H54 (cell line): ENCODE data around the gene ABCG8.

Source experiments
- DNase-seq: peaks from one replicate; pipeline ENCODE4 v3.0.0; 2011; ENCODE audit warnings: low spot score, mixed read lengths; ENCODE audit not compliant: insufficient read length
- FAIRE-seq: peaks from 3 replicates; lab custom pipeline; 2011; peaks lifted over from hg19 to GRCh38; lab: Jason Lieb, UNC
- POLR2A ChIP-seq: IDR thresholded peaks from 2 replicates; pipeline ENCODE4 v1.6.1; 2011; ENCODE audit warnings: low read depth, mild to moderate bottlenecking, low read length

The ABCG8 gene

GRCh38 chr2:43818761-43819160, 20.0 kb upstream of the ABCG8 start:
- no peak for TF ChIP-seq POLR2A
- DNase-seq = peak; percentile 19
- no peak for FAIRE-seq

- DNase-seq (no peak), FAIRE-seq (no peak)
- TF ChIP-seq POLR2A = no peak
Measured at GRCh38 chr2:43819491-43820163, 19.1 kb upstream of the ABCG8 start.

GRCh38 chr2:43822839-43823238, 15.9 kb upstream of the ABCG8 start:
- DNase-seq (no peak), FAIRE-seq (no peak)
- no peak for TF ChIP-seq POLR2A

- TF ChIP-seq POLR2A = no peak
- FAIRE-seq = no peak
- no peak for DNase-seq
Measured at GRCh38 chr2:43823751-43824150, 15.0 kb upstream of the ABCG8 start.

- FAIRE-seq (no peak), DNase-seq (no peak)
Measured at GRCh38 chr2:43824512-43824911, 14.3 kb upstream of the ABCG8 start.

GRCh38 chr2:43824951-43825493, 13.7 kb upstream of the ABCG8 start:
- no peak for DNase-seq
- no peak for FAIRE-seq
- no peak for TF ChIP-seq POLR2A

More at GRCh38 chr2:43824512-43824911, 14.3 kb upstream of the ABCG8 start:
- TF ChIP-seq POLR2A = no peak

GRCh38 chr2:43825841-43826240, 12.9 kb upstream of the ABCG8 start:
- TF ChIP-seq POLR2A = no peak
- FAIRE-seq = no peak
- no peak for DNase-seq

- no peak for FAIRE-seq
- DNase-seq = no peak
- TF ChIP-seq POLR2A = no peak
Measured at GRCh38 chr2:43826305-43827250, 12.2 kb upstream of the ABCG8 start.

GRCh38 chr2:43831543-43832294, 7.1 kb upstream of the ABCG8 start:
- DNase-seq (no peak), FAIRE-seq (no peak)
- TF ChIP-seq POLR2A = no peak

GRCh38 chr2:43832457-43832856, 6.3 kb upstream of the ABCG8 start:
- FAIRE-seq (no peak), DNase-seq (no peak)
- TF ChIP-seq POLR2A = no peak

- DNase-seq = no peak
- no peak for FAIRE-seq
- no peak for TF ChIP-seq POLR2A
Measured at GRCh38 chr2:43837033-43837432, 1.7 kb upstream of the ABCG8 start.

GRCh38 chr2:43837831-43838559, 776 bp upstream of the ABCG8 start:
- DNase-seq (no peak), FAIRE-seq (no peak)
- TF ChIP-seq POLR2A = no peak
